ENCODE data around the gene ADAM15.

ADAM15 gene

GRCh38 chr1:155029513-155030242 lies 21.4 kb upstream of the ADAM15 start:
- no peak overlapping the region for H3K4me3 ChIP-seq (ENCODE audit: low read length)
- H3K36me3 ChIP-seq (ENCODE audit: insufficient read depth, low read length), result no peaks in the 10 kb centered on the region
- no peak overlapping the region for H2AFZ ChIP-seq (ENCODE audit: low read depth, low read length)
- H3K27me3 ChIP-seq (ENCODE audit: insufficient read depth, low read length), result no peaks in the 10 kb centered on the region
- no peaks in the 10 kb centered on the region for H3K4me1 ChIP-seq (ENCODE audit: insufficient read depth, low read length)
- no peaks in the 10 kb centered on the region for H3K9me3 ChIP-seq (ENCODE audit: low read length)

GRCh38 chr1:155030243-155030795 lies 20.8 kb upstream of the ADAM15 start:
- no peaks in the 10 kb centered on the region for H3K36me3 ChIP-seq (ENCODE audit: insufficient read depth, low read length)

GRCh38 chr1:155030899-155031298 lies 20.2 kb upstream of the ADAM15 start:
- Histone ChIP-seq H3K4me1 (ENCODE audit: insufficient read depth, low read length) (no peaks in the 10 kb centered on the region), H3K27me3 (ENCODE audit: insufficient read depth, low read length) (no peaks in the 10 kb centered on the region), H3K9me3 (ENCODE audit: low read length) (no peaks in the 10 kb centered on the region), H3K4me3 (ENCODE audit: low read length) (no peak overlapping the region), H2AFZ (ENCODE audit: low read depth, low read length) (no peak overlapping the region), H3K36me3 (ENCODE audit: insufficient read depth, low read length) (no peaks in the 10 kb centered on the region)

More at GRCh38 chr1:155030243-155030795, 20.8 kb upstream of the ADAM15 start:
- H3K4me1 ChIP-seq (ENCODE audit: insufficient read depth, low read length), result no peaks in the 10 kb centered on the region
- no peak overlapping the region for H2AFZ ChIP-seq (ENCODE audit: low read depth, low read length)
- H3K9me3 ChIP-seq (ENCODE audit: low read length), result no peaks in the 10 kb centered on the region
- H3K27me3 ChIP-seq (ENCODE audit: insufficient read depth, low read length), result no peaks in the 10 kb centered on the region
- no peak overlapping the region for H3K4me3 ChIP-seq (ENCODE audit: low read length)

- Histone ChIP-seq H3K36me3 (ENCODE audit: insufficient read depth, low read length) (no peaks in the 10 kb centered on the region), H2AFZ (ENCODE audit: low read depth, low read length) (no peak overlapping the region), H3K9me3 (ENCODE audit: low read length) (no peaks in the 10 kb centered on the region), H3K4me1 (ENCODE audit: insufficient read depth, low read length) (no peaks in the 10 kb centered on the region), H3K27me3 (ENCODE audit: insufficient read depth, low read length) (no peaks in the 10 kb centered on the region), H3K4me3 (ENCODE audit: low read length) (no peak overlapping the region)
Observed at GRCh38 chr1:155032886-155033285, 18.2 kb upstream of the ADAM15 start.

GRCh38 chr1:155033524-155033923 lies 17.6 kb upstream of the ADAM15 start, which contains the start of the genes DCST1 and DCST2:
TSS of gene DCST1 (plus strand) at chr1:155033824. CDS start at chr1:155034037, 213 bp downstream.
TSS of gene DCST2 (minus strand) at chr1:155033781. CDS start at chr1:155033701, 80 bp downstream.
- no peaks in the 10 kb centered on the region for H3K36me3 ChIP-seq (ENCODE audit: insufficient read depth, low read length)
- H3K27me3 ChIP-seq (ENCODE audit: insufficient read depth, low read length), result no peaks in the 10 kb centered on the region
- no peak within 1 kb of the TSS for H3K4me3 ChIP-seq (ENCODE audit: low read length)
- no peaks in the 10 kb centered on the region for H3K9me3 ChIP-seq (ENCODE audit: low read length)
- H3K4me1 ChIP-seq (ENCODE audit: insufficient read depth, low read length), result no peaks in the 10 kb centered on the region
- no peak within 1 kb of the TSS for H2AFZ ChIP-seq (ENCODE audit: low read depth, low read length)

- Histone ChIP-seq H2AFZ (ENCODE audit: low read depth, low read length) (no peak overlapping the region), H3K4me1 (ENCODE audit: insufficient read depth, low read length) (no peaks in the 10 kb centered on the region), H3K4me3 (ENCODE audit: low read length) (no peak overlapping the region), H3K9me3 (ENCODE audit: low read length) (no peaks in the 10 kb centered on the region), H3K27me3 (ENCODE audit: insufficient read depth, low read length) (no peaks in the 10 kb centered on the region), H3K36me3 (ENCODE audit: insufficient read depth, low read length) (no peaks in the 10 kb centered on the region)
Observed at GRCh38 chr1:155034318-155035208, 16.6 kb upstream of the ADAM15 start.

- Histone ChIP-seq H3K9me3 (ENCODE audit: low read length) (no peaks in the 10 kb centered on the region), H3K36me3 (ENCODE audit: insufficient read depth, low read length) (no peaks in the 10 kb centered on the region), H3K4me3 (ENCODE audit: low read length) (no peak overlapping the region), H3K4me1 (ENCODE audit: insufficient read depth, low read length) (no peaks in the 10 kb centered on the region), H2AFZ (ENCODE audit: low read depth, low read length) (no peak overlapping the region), H3K27me3 (ENCODE audit: insufficient read depth, low read length) (no peaks in the 10 kb centered on the region)
Observed at GRCh38 chr1:155035936-155036335, 15.2 kb upstream of the ADAM15 start.

GRCh38 chr1:155037043-155037442 lies 14.1 kb upstream of the ADAM15 start:
- Histone ChIP-seq H3K9me3 (ENCODE audit: low read length) (no peaks in the 10 kb centered on the region), H3K4me3 (ENCODE audit: low read length) (no peak overlapping the region), H3K27me3 (ENCODE audit: insufficient read depth, low read length) (no peaks in the 10 kb centered on the region), H3K36me3 (ENCODE audit: insufficient read depth, low read length) (no peaks in the 10 kb centered on the region), H2AFZ (ENCODE audit: low read depth, low read length) (no peak overlapping the region), H3K4me1 (ENCODE audit: insufficient read depth, low read length) (no peaks in the 10 kb centered on the region)

- no peak overlapping the region for H3K4me3 ChIP-seq (ENCODE audit: low read length)
- H2AFZ ChIP-seq (ENCODE audit: low read depth, low read length), result no peak overlapping the region
- no peaks in the 10 kb centered on the region for H3K4me1 ChIP-seq (ENCODE audit: insufficient read depth, low read length)
- H3K9me3 ChIP-seq (ENCODE audit: low read length), result no peaks in the 10 kb centered on the region
- H3K27me3 ChIP-seq (ENCODE audit: insufficient read depth, low read length), result no peaks in the 10 kb centered on the region
- H3K36me3 ChIP-seq (ENCODE audit: insufficient read depth, low read length), result no peaks in the 10 kb centered on the region
Observed at GRCh38 chr1:155037851-155038441, 13.2 kb upstream of the ADAM15 start.

- no peaks in the 10 kb centered on the region for H3K36me3 ChIP-seq (ENCODE audit: insufficient read depth, low read length)
- no peaks in the 10 kb centered on the region for H3K4me1 ChIP-seq (ENCODE audit: insufficient read depth, low read length)
- H3K27me3 ChIP-seq (ENCODE audit: insufficient read depth, low read length), result no peaks in the 10 kb centered on the region
- no peaks in the 10 kb centered on the region for H3K9me3 ChIP-seq (ENCODE audit: low read length)
- no peak overlapping the region for H3K4me3 ChIP-seq (ENCODE audit: low read length)
- H2AFZ ChIP-seq (ENCODE audit: low read depth, low read length), result no peak overlapping the region
Observed at GRCh38 chr1:155038602-155039307, 12.4 kb upstream of the ADAM15 start.

GRCh38 chr1:155039308-155039669 lies 11.8 kb upstream of the ADAM15 start:
- H3K36me3 ChIP-seq (ENCODE audit: insufficient read depth, low read length), result no peaks in the 10 kb centered on the region
- H3K27me3 ChIP-seq (ENCODE audit: insufficient read depth, low read length), result no peaks in the 10 kb centered on the region
- H2AFZ ChIP-seq (ENCODE audit: low read depth, low read length), result no peak overlapping the region
- no peaks in the 10 kb centered on the region for H3K9me3 ChIP-seq (ENCODE audit: low read length)
- H3K4me3 ChIP-seq (ENCODE audit: low read length), result no peak overlapping the region
- no peaks in the 10 kb centered on the region for H3K4me1 ChIP-seq (ENCODE audit: insufficient read depth, low read length)

GRCh38 chr1:155040358-155041093 lies 10.6 kb upstream of the ADAM15 start:
- H3K4me3 ChIP-seq (ENCODE audit: low read length), result no peak overlapping the region
- no peaks in the 10 kb centered on the region for H3K36me3 ChIP-seq (ENCODE audit: insufficient read depth, low read length)
- H3K4me1 ChIP-seq (ENCODE audit: insufficient read depth, low read length), result peaks cover 2% of the 10 kb centered on the region
- no peaks in the 10 kb centered on the region for H3K9me3 ChIP-seq (ENCODE audit: low read length)
- no peak overlapping the region for H2AFZ ChIP-seq (ENCODE audit: low read depth, low read length)
- no peaks in the 10 kb centered on the region for H3K27me3 ChIP-seq (ENCODE audit: insufficient read depth, low read length)
